Measurements from ENCODE around the gene GDPD3.
A peak's percentile ranks its signal among the peaks of the same experiment; 100 is the strongest.

The GDPD3 gene

GRCh38 chr16:30094541-30095165 is 18.7 kb downstream of the GDPD3 start:
- DNase-seq = no peak

GRCh38 chr16:30092373-30093010 is 20.8 kb downstream of the GDPD3 start:
- peak; percentile 83 for DNase-seq

- DNase-seq = peak; percentile 93
Measured at GRCh38 chr16:30091474-30092372, 21.6 kb downstream of the GDPD3 start, which contains the start of gene TBX6. TSS of gene TBX6 (minus strand) at chr16:30091924. CDS start at chr16:30091193, 731 bp downstream.

GRCh38 chr16:30090610-30091331 is 22.6 kb downstream of the GDPD3 start:
- DNase-seq = no peak

GRCh38 chr16:30088832-30089624 is 24.3 kb downstream of the GDPD3 start:
- no peak for DNase-seq

GRCh38 chr16:30088237-30088831 is 25.0 kb downstream of the GDPD3 start:
- DNase-seq = no peak

GRCh38 chr16:30087181-30087898 is 26.0 kb downstream of the GDPD3 start:
- DNase-seq = no peak

GRCh38 chr16:30086291-30087140 is 26.8 kb downstream of the GDPD3 start:
- no peak for DNase-seq

- no peak for DNase-seq
Measured at GRCh38 chr16:30085820-30086219, 27.5 kb downstream of the GDPD3 start.

GRCh38 chr16:30085247-30085646 is 28.1 kb downstream of the GDPD3 start:
- DNase-seq = no peak

- DNase-seq = no peak
Measured at GRCh38 chr16:30084816-30085159, 28.5 kb downstream of the GDPD3 start.

- DNase-seq = no peak
Measured at GRCh38 chr16:30084096-30084815, 29.1 kb downstream of the GDPD3 start.

- DNase-seq = no peak
Measured at GRCh38 chr16:30083216-30084055, 29.9 kb downstream of the GDPD3 start.

GRCh38 chr16:30082545-30083090 is 30.7 kb downstream of the GDPD3 start:
- DNase-seq = no peak

GRCh38 chr16:30079480-30079879 is 33.9 kb downstream of the GDPD3 start:
- DNase-seq = no peak

- no peak for DNase-seq
Measured at GRCh38 chr16:30078744-30079143, 34.6 kb downstream of the GDPD3 start.

GRCh38 chr16:30077656-30078055 is 35.7 kb downstream of the GDPD3 start:
- no peak for DNase-seq

GRCh38 chr16:30076276-30076791 is 37.0 kb downstream of the GDPD3 start:
- DNase-seq = no peak

All from NCI-H510A (cell line).